Vagina (tissue), 2 donors: ENCODE data around the gene GRAMD4. TPM values are rescaled to one million over a fixed set of nuclear protein-coding genes. Genes with fewer than 3 reads are reported as not detected.
"Not testable (repeated sequence)": the region's sequence is repeated elsewhere in the genome, so short reads cannot be mapped to it uniquely, and the experiment has no call there.

ENCODE experiments used
- DNase-seq, 2 donors: peaks; one replicate each; pipeline ENCODE4 v3.0.0-alpha.2; 2017; ENCODE audit errors: extremely low spot score in 2 of 2
- H3K27ac ChIP-seq: fragments of 200-600 bp; sonication (generic); one replicate; pipeline ENCODE4 v1.5.1; 2019
- H3K27me3 ChIP-seq: fragments of 200-600 bp; sonication (generic); one replicate; pipeline ENCODE4 v1.5.1; 2019
- H3K36me3 ChIP-seq, 2 donors: fragments of 200-600 bp; sonication (generic); one replicate each; pipeline ENCODE4 v1.5.1; 2017 to 2019
- H3K4me1 ChIP-seq: fragments of 200-600 bp; sonication (generic); one replicate; pipeline ENCODE4 v1.5.1; 2019
- H3K4me3 ChIP-seq, 2 donors: fragments of 200-600 bp; sonication (generic); 1 replicate in 1 of 2; 2 replicates in 1 of 2; pipeline ENCODE4 v1.5.1; 2016 to 2019
- H3K9me3 ChIP-seq: fragments of 200-600 bp; sonication (generic); one replicate; pipeline ENCODE4 v1.5.1; 2019
- CTCF ChIP-seq, 3 experiments: fragments of 450-650 bp in 2 of 3; fragments of 200-600 bp in 1 of 3; sonication (generic) in 1 of 3; IDR thresholded peaks; one replicate each; pipeline ENCODE4 v1.5.1; 2017 to 2019; ENCODE audit warnings: antibody characterized with exemption in 3 of 3, mild to moderate bottlenecking in 2 of 3, moderate library complexity in 2 of 3
- POLR2A ChIP-seq, 2 donors: fragments of 450-650 bp; IDR thresholded peaks; one replicate each; pipeline ENCODE4 v1.6.1; 2017; ENCODE audit warnings: antibody characterized with exemption in 2 of 2, mild to moderate bottlenecking in 2 of 2, moderate library complexity in 2 of 2
- POLR2AphosphoS5 ChIP-seq, 2 donors: sonication (generic); formaldehyde crosslinking; IDR thresholded peaks; one replicate each; pipeline ENCODE4 v1.9.0; 2017; ENCODE audit warnings: antibody characterized with exemption in 2 of 2, mild to moderate bottlenecking in 2 of 2, low read depth in 1 of 2; ENCODE audit not compliant: insufficient read depth in 1 of 2
- intact Hi-C: fragments of 100-400 bp; cut with DNase I; formaldehyde crosslinking; loops from one replicate; pipeline ENCODE4 v1.15.1; 2023
- total RNA-seq: library from RNA; depleted of rRNA; stranded (reverse); fragments of >200 nt; gene quantifications from one replicate; pipeline ENCODE4 v1.2.3, GENCODE V29; 2016

The GRAMD4 gene
- total RNA-seq, 1 donor from 2014 or later: 28.7 TPM

DNA sequence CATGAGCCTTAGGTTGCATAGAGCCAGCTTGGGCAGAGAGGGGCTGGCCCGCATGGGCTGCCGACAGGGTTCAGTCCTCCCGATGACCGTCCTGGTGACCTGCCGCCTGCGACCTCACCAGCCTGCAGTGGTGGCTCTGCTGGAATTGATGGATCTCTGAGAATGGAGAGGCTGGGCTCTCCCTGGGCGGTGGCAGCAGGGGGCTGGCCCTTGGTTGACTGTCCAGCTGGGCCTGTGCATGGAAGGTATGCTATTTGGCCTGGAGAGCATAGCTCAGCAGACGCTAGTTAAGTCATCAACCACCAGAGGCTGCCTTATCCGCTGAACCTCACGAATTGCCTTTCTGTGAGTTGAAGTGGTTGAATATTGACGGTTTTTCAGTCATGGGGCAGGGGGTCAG, 19.7 kb downstream of the GRAMD4 start:
- Histone ChIP-seq H3K27me3 (no peaks in the 10 kb centered on the region), H3K4me3 (no peak overlapping the region), H3K27ac (peak overlapping the region; percentile 30), H3K4me1 (peaks cover 14% of the 10 kb centered on the region), H3K9me3 (no peaks in the 10 kb centered on the region), H3K36me3 (no peaks in the 10 kb centered on the region)
- intact Hi-C loops: no loop called here
- TF ChIP-seq CTCF (IDR thresholded peaks at IDR 0.05): no peak
- TF ChIP-seq POLR2A (IDR thresholded peaks at IDR 0.05): no peak
- no peak for TF ChIP-seq POLR2AphosphoS5 (IDR thresholded peaks at IDR 0.05; ENCODE audit: insufficient read depth in 1 of 2, low read depth in 1 of 2)
- DNase-seq: no peak

- Histone ChIP-seq H3K27me3 (no peaks in the 10 kb centered on the region), H3K9me3 (no peaks in the 10 kb centered on the region), H3K27ac (peak overlapping the region; percentile 30), H3K4me1 (peaks cover 14% of the 10 kb centered on the region), H3K36me3 (no peaks in the 10 kb centered on the region), H3K4me3 (no peak overlapping the region)
- no peak for DNase-seq
- intact Hi-C loops: no loop called here
- TF ChIP-seq CTCF (IDR thresholded peaks at IDR 0.05) (no peak), POLR2A (IDR thresholded peaks at IDR 0.05) (no peak), POLR2AphosphoS5 (IDR thresholded peaks at IDR 0.05; ENCODE audit: insufficient read depth in 1 of 2, low read depth in 1 of 2) (no peak)
These were observed 20.3 kb downstream of the GRAMD4 start for GRCh38 chr22:46640293-46641055.

DNA sequence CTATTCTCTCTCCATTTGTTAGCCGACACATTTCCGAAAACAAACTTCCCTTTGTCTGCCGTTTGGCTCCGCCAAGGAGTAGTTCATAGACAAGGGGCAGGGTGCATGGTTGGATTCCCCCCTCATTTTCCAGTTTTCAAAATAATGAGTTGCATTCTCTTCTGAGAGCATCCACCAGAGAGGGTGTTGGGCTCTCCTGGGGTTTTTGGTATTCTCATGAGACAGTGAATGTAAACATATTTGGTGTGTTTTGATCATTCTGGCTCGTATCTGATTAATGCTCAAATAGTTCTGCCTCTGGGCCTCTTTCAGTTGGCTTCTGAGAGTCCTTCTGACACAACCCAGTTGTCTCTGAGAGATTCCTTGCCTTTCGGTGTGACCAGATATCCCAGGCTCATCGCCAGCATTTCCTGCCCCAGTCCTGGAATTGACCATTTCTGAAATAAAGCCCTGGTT, 21.7 kb downstream of the GRAMD4 start:
- Histone ChIP-seq H3K27me3 (no peaks in the 10 kb centered on the region), H3K4me3 (no peak overlapping the region), H3K36me3 (no peaks in the 10 kb centered on the region), H3K27ac (no peak overlapping the region), H3K4me1 (peaks cover 21% of the 10 kb centered on the region), H3K9me3 (no peaks in the 10 kb centered on the region)
- no peak for DNase-seq
- intact Hi-C loops: no loop called here
- TF ChIP-seq POLR2A (IDR thresholded peaks at IDR 0.05): no peak
- TF ChIP-seq POLR2AphosphoS5 (IDR thresholded peaks at IDR 0.05; ENCODE audit: insufficient read depth in 1 of 2, low read depth in 1 of 2): no peak
- no peak for TF ChIP-seq CTCF (IDR thresholded peaks at IDR 0.05)

DNA sequence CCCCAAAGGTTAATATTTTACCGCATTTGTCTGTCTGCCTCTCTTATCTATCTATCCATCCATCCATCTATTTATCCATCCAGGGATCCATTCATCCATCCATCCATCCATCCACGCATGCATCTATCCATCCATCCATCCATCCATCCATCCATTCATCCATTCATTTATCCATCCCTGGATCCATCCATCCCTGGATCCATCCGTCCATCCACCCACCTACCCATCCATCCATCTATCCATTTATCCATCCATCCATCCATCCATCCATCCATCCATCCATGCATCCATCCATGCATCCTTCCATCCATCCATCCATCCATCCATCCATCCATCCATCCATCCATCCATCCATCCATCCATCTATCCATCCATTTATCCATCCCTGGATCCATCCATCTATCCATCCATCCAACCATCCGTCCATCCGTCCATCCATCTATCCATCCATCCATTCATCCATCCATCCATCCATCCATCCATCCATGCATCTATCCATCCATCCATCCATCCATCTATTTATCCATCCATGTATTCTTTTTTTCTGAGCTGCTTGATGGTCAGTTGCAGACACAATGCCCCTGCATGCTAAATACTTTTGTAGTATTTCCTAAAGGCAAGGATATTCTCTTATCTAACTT, 22.8 kb downstream of the GRAMD4 start:
- H3K36me3 ChIP-seq, DNase-seq, H3K9me3 ChIP-seq, H3K27ac ChIP-seq, H3K27me3 ChIP-seq, H3K4me3 ChIP-seq, intact Hi-C loops: not testable (repeated sequence)
- H3K4me1 ChIP-seq: peaks cover 21% of the 10 kb centered on the region

DNA sequence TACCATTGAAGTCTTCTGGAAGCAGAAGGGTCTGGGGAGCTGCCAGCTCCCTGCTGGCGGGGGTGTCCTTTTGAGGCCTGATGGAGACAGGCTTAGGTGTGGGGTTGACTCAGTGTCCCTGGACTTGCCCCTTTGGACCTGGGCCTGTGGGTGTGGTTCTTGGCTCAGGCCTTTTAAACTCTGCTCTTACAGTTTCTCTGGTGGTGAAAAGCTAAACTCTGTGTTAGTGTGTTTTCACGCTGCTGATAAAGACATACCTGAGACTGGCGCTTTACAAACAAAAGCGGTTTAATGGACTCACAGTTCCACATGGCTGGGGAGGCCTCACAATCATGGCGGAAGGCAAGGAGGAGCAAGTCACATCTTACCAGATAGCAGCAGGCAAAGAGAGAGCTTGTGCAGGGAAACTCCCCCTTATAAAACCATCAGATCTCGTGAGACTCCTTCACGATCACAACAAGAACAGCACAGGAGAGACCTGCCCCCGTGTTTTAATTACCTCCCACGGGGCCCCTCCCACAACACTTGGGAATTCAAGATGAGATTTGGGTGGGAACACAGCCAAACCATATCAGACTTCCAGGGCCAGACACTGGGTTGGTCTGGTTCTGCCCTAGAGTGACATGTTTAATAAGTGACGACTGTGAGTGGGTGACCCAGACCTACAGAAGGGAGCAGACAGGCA, 26.5 kb downstream of the GRAMD4 start:
- no peak for DNase-seq
- intact Hi-C loops: no loop called here
- H3K27ac ChIP-seq: no peak overlapping the region
- no peaks in the 10 kb centered on the region for H3K36me3 ChIP-seq
- H3K4me1 ChIP-seq: peaks cover 36% of the 10 kb centered on the region
- no peaks in the 10 kb centered on the region for H3K27me3 ChIP-seq
- TF ChIP-seq CTCF (IDR thresholded peaks at IDR 0.05) (no peak), POLR2A (IDR thresholded peaks at IDR 0.05) (no peak), POLR2AphosphoS5 (IDR thresholded peaks at IDR 0.05; ENCODE audit: insufficient read depth in 1 of 2, low read depth in 1 of 2) (no peak)
- H3K4me3 ChIP-seq: no peak overlapping the region
- no peaks in the 10 kb centered on the region for H3K9me3 ChIP-seq

DNA sequence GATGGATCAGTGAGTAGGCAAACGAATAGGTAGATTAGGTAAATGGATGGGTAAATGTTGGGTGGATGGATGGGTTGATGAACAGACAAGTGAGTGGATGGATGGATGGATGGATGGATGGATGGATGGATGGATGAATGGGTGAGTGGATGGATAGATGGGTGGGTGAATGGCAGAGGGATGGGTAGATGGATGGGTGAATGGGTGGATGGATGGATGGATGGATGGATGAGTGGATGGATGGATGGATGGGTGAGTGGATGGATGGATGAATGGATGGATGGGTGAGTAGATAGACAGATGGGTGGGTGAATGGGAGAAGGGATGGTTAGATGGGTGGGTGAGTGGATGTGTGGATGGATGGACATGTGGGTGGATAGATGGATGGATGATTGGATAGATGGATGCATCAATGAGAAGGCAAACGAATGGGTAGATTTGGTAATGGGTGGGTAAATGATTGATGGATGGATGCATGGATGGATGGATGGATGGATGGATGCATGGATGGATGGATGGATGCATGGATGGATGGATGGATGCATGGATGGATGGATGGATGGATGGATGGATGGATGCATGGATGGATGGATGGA, 28.1 kb downstream of the GRAMD4 start:
- H3K4me3 ChIP-seq, H3K9me3 ChIP-seq, intact Hi-C loops, H3K27ac ChIP-seq, H3K27me3 ChIP-seq, H3K36me3 ChIP-seq, DNase-seq: not testable (repeated sequence)
- peaks cover 44% of the 10 kb centered on the region for H3K4me1 ChIP-seq
